Coronary artery (tissue), 2 donors: ENCODE data around the gene NHS.

Experiments used
- DNase-seq: peaks from one replicate; pipeline ENCODE4 v3.0.0-alpha.2; 2017; ENCODE audit warnings: low spot score
- H3K27ac ChIP-seq, 2 donors: fragments of 200-600 bp; sonication (generic); one replicate each; pipeline ENCODE4 v1.5.1; 2016 to 2019
- H3K4me3 ChIP-seq: fragments of 200-600 bp; sonication (generic); 2 replicates; pipeline ENCODE4 v1.5.1; 2016; ENCODE audit warnings: mild to moderate bottlenecking, moderate library complexity
- CTCF ChIP-seq: fragments of 200-600 bp; sonication (generic); IDR thresholded peaks from one replicate; pipeline ENCODE4 v1.5.1; 2019; ENCODE audit warnings: antibody characterized with exemption

NHS gene

GRCh38 chrX:17431171-17431570 is 56.2 kb downstream of the NHS start:
- H3K4me3 ChIP-seq = no peak overlapping the region
- no peak overlapping the region for H3K27ac ChIP-seq
- TF ChIP-seq CTCF = no peak
- no peak for DNase-seq

DNA sequence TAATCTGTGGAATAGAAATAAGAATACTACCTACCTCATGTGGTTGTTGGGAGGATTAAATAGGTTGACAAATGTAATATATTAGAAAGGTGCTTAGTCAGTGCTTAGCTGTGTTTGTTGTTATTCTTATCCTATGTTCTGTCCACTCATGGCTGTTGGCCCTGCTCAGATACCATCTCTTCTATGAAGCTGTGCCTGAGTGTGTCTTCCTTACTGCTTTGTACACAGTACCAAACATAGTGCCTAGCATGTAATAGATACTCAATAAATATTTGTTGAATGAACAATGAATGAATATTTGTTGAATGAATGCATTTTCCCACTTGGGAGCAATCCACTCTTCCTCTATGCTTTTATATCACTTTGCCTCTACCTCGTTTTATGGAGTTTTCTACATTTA is 57.2 kb downstream of the NHS start:
- DNase-seq = no peak
- Histone ChIP-seq H3K27ac (no peak overlapping the region), H3K4me3 (no peak overlapping the region)
- no peak for TF ChIP-seq CTCF

- Histone ChIP-seq H3K4me3 (no peak overlapping the region), H3K27ac (no peak overlapping the region)
- no peak for TF ChIP-seq CTCF
- no peak for DNase-seq
Measured at GRCh38 chrX:17433965-17434364, 59.0 kb downstream of the NHS start.

GRCh38 chrX:17435476-17435875 is 60.5 kb downstream of the NHS start:
- no peak for DNase-seq
- no peak overlapping the region for H3K27ac ChIP-seq
- no peak overlapping the region for H3K4me3 ChIP-seq
- no peak for TF ChIP-seq CTCF

DNA sequence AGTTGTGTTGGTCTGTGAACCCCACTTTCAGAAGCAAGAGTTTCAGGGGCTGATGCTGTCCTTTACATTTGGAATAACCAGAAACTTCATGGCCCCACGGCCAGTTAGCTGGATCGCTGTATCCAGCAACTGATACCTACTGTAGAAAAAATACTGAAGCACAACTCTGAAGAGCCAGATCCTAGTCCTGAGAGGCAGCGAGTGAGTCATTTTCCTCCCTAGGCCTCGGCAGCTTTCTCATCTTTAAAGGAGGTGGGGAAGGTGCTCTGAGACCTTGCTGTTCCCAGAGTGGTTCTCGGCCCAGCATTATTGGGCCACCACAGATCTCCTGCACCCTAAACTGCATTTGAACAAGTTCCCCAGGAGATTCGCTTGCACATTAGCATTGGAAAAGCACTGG is 63.2 kb downstream of the NHS start:
- TF ChIP-seq CTCF = no peak
- H3K4me3 ChIP-seq = no peak overlapping the region

GRCh38 chrX:17440258-17440657 is 65.3 kb downstream of the NHS start:
- TF ChIP-seq CTCF = no peak
- H3K4me3 ChIP-seq = no peak overlapping the region
- DNase-seq = no peak
- no peak overlapping the region for H3K27ac ChIP-seq

More for the DNA sequence above, 63.2 kb downstream of the NHS start:
- no peak for DNase-seq
- no peak overlapping the region for H3K27ac ChIP-seq

DNA sequence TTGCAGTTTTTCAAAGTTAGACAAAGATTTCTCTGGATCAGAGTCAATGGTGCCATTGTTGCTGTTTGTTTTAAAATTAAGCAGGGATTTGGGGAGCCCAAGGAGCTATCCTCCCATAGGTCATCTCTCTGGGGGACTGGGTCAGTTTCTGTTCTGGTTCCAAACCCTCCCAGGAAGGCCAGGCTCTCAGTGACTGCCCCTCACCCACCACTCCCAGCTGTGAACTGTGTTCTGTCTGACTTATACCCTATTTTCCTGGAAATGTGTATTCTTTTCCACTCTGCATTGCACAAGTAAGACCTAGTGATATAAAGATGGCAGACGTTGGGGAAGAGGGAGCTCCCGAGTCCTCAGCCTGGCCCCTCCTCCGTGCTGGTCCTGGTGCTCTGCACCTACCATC is 65.8 kb downstream of the NHS start:
- DNase-seq = no peak
- Histone ChIP-seq H3K27ac (no peak overlapping the region), H3K4me3 (no peak overlapping the region)
- TF ChIP-seq CTCF = no peak
